HEK293 (cell line): ENCODE data around the gene NIP7.

Source experiments
- CTCF ChIA-PET: fragments of 350-600 bp; formaldehyde crosslinking; extraction: SDS; loops from one replicate; lab custom pipeline; 2021; ENCODE audit warnings: antibody characterized with exemption; lab: Yijun Ruan, JAX
- POLR2A ChIA-PET: fragments of 300-600 bp; formaldehyde crosslinking; extraction: SDS; loops from one replicate; lab custom pipeline; 2020; ENCODE audit warnings: antibody characterized with exemption, inconsistent platforms; lab: Yijun Ruan, JAX
- H3K27ac ChIP-seq: fragments of 200-500 bp; sonication (Bioruptor generic); 2 replicates; pipeline ENCODE4 v1.5.1; 2014; ENCODE audit warnings: low read depth, low read length, control low read depth, inconsistent platforms; ENCODE audit errors: extremely low read depth
- H3K36me3 ChIP-seq, 2 experiments: fragments of 200-500 bp in 1 of 2; sonication (Bioruptor generic) in 1 of 2; 1 replicate in 1 of 2; 2 replicates in 1 of 2; pipeline ENCODE4 v1.5.1; 2014 to 2017; ENCODE audit warnings: inconsistent platforms in 2 of 2, low read length in 2 of 2; ENCODE audit not compliant: control insufficient read depth in 2 of 2, insufficient read depth in 1 of 2
- H3K4me1 ChIP-seq: fragments of 200-500 bp; sonication (Bioruptor generic); 2 replicates; pipeline ENCODE4 v1.5.1; 2014; ENCODE audit warnings: mild to moderate bottlenecking, low read length, inconsistent platforms; ENCODE audit not compliant: control insufficient read depth, insufficient read depth
- H3K4me3 ChIP-seq: 2 replicates; pipeline ENCODE4 v1.5.1; 2011; ENCODE audit warnings: low read depth, mild to moderate bottlenecking, control low read depth, low read length, moderate library complexity
- H3K9me3 ChIP-seq: fragments of 200-500 bp; sonication (Bioruptor generic); 2 replicates; pipeline ENCODE4 v1.5.1; 2014; ENCODE audit warnings: low read depth, low read length, inconsistent platforms; ENCODE audit not compliant: control insufficient read depth, insufficient read depth
- GLIS1 ChIP-seq: fragments of 450-650 bp; formaldehyde crosslinking; IDR thresholded peaks from 2 replicates; pipeline ENCODE4 v1.5.1; 2016; ENCODE audit warnings: missing biosample characterization, missing genetic modification characterization
- GLIS2 ChIP-seq: fragments of 450-650 bp; formaldehyde crosslinking; IDR thresholded peaks from 2 replicates; pipeline ENCODE4 v1.5.1; 2016; ENCODE audit warnings: missing biosample characterization, missing genetic modification characterization
- INSM2 ChIP-seq: fragments of 450-650 bp; formaldehyde crosslinking; IDR thresholded peaks from 2 replicates; pipeline ENCODE4 v1.5.1; 2016; ENCODE audit warnings: missing biosample characterization, missing genetic modification characterization
- KLF16 ChIP-seq: fragments of 450-650 bp; formaldehyde crosslinking; IDR thresholded peaks from 2 replicates; pipeline ENCODE4 v1.5.1; 2017; ENCODE audit warnings: missing biosample characterization, missing genetic modification characterization
- KLF8 ChIP-seq: fragments of 450-650 bp; formaldehyde crosslinking; IDR thresholded peaks from 2 replicates; pipeline ENCODE4 v1.5.1; 2016; ENCODE audit warnings: missing biosample characterization, missing genetic modification characterization
- KLF9 ChIP-seq: fragments of 450-650 bp; formaldehyde crosslinking; IDR thresholded peaks from 2 replicates; pipeline ENCODE4 v1.5.1; 2016; ENCODE audit warnings: missing biosample characterization, missing genetic modification characterization, low read depth
- PATZ1 ChIP-seq: fragments of 450-650 bp; formaldehyde crosslinking; IDR thresholded peaks from 2 replicates; pipeline ENCODE4 v1.5.1; 2016; ENCODE audit warnings: missing biosample characterization, missing genetic modification characterization
- ZBTB11 ChIP-seq: fragments of 450-650 bp; formaldehyde crosslinking; conservative IDR thresholded peaks from 2 replicates; pipeline ENCODE4 v1.5.1; 2016; ENCODE audit warnings: low read depth, missing biosample characterization, missing genetic modification characterization
- ZBTB21 ChIP-seq: fragments of 450-650 bp; formaldehyde crosslinking; IDR thresholded peaks from 2 replicates; pipeline ENCODE4 v1.5.1; 2017; ENCODE audit warnings: missing biosample characterization, missing genetic modification characterization
- ZBTB26 ChIP-seq: fragments of 450-650 bp; formaldehyde crosslinking; optimal IDR thresholded peaks from 2 replicates; pipeline ENCODE3; 2016; ENCODE audit warnings: missing biosample characterization, mild to moderate bottlenecking, missing genetic modification characterization
- ZEB2 ChIP-seq: fragments of 450-650 bp; formaldehyde crosslinking; IDR thresholded peaks from 2 replicates; pipeline ENCODE4 v1.5.1; 2016; ENCODE audit warnings: missing biosample characterization, missing genetic modification characterization
- ZNF19 ChIP-seq: fragments of 450-650 bp; formaldehyde crosslinking; IDR thresholded peaks from 2 replicates; pipeline ENCODE4; 2016; ENCODE audit warnings: missing biosample characterization, missing genetic modification characterization, low read depth
- ZNF341 ChIP-seq: fragments of 450-650 bp; formaldehyde crosslinking; IDR thresholded peaks from 2 replicates; pipeline ENCODE4; 2016; ENCODE audit warnings: low read depth, missing biosample characterization, missing genetic modification characterization
- ZNF530 ChIP-seq: fragments of 450-650 bp; formaldehyde crosslinking; IDR thresholded peaks from 2 replicates; pipeline ENCODE4 v1.5.1; 2016; ENCODE audit warnings: low read depth, missing biosample characterization, missing genetic modification characterization
- ZXDB ChIP-seq: fragments of 450-650 bp; formaldehyde crosslinking; IDR thresholded peaks from 2 replicates; pipeline ENCODE4 v1.5.1; 2016; ENCODE audit warnings: missing biosample characterization, missing genetic modification characterization

NIP7 gene

GRCh38 chr16:69328854-69329316 lies 10.7 kb upstream of the NIP7 start (continued):
- TF ChIP-seq ZXDB (tag by site-specific recombination) = no peak
- TF ChIP-seq, all 188 proteins: peak for 14

GRCh38 chr16:69329369-69330285 lies 9.9 kb upstream of the NIP7 start:
- CTCF ChIA-PET = interaction anchor here (0.9 to 1.0 kb wide), 2 partner anchors 13 to 18 kb away, joined by 3 to 6 read pairs; no protein-coding TSS in a partner anchor
- POLR2A ChIA-PET = interaction anchor here (0.6 to 4.9 kb wide), 8 partner anchors 11 to 425 kb away, joined by 3 to 27 read pairs (median 4); partner anchors contain the start of genes COG8, NIP7 and NOB1
- H3K4me1 ChIP-seq = peaks cover 4% of the 10 kb centered on the region; the same call in 1 of the 2 replicates
- TF ChIP-seq PATZ1 (tag by site-specific recombination) = peak; percentile 15; the same call in 1 of the 2 replicates
- peak; percentile 58 for TF ChIP-seq GLIS1 (tag by site-specific recombination)
- TF ChIP-seq ZNF19 (tag by site-specific recombination) = no peak
- TF ChIP-seq ZNF530 (tag by site-specific recombination) = no peak
- TF ChIP-seq ZEB2 (tag by site-specific recombination) = 0 out of 2 replicates have a peak, but pooled peaks have one; percentile 13
- TF ChIP-seq GLIS2 (tag by site-specific recombination) = peak; percentile 73
- peak; percentile 71 for TF ChIP-seq ZNF341
- TF ChIP-seq INSM2 (tag by site-specific recombination) = no peak
- TF ChIP-seq ZXDB (tag by site-specific recombination) = 0 out of 2 replicates have a peak, but pooled peaks have one; percentile 21
- TF ChIP-seq KLF16 (tag by site-specific recombination) = 0 out of 2 replicates have a peak, but pooled peaks have one; percentile 21
- no peak for TF ChIP-seq KLF8 (tag by site-specific recombination)
- TF ChIP-seq KLF9 (tag by site-specific recombination) = 0 out of 2 replicates have a peak, but pooled peaks have one; percentile 7
- peak; percentile 88 for TF ChIP-seq ZBTB26 (tag by site-specific recombination)
- TF ChIP-seq ZBTB21 = no peak
- TF ChIP-seq ZBTB11 (tag by site-specific recombination) = peak; percentile 30; the same call in 1 of the 2 replicates
- TF ChIP-seq, all 188 proteins: peak for 10
- peak overlapping the region; percentile 78; the same call in 1 of the 2 replicates for H3K27ac ChIP-seq
- H3K36me3 ChIP-seq = peaks cover 15 to 77% of the 10 kb centered on the region in 2 experiments; a peak in 2 of 3 replicates
- peak overlapping the region; percentile 80 for H3K4me3 ChIP-seq
- H3K9me3 ChIP-seq = no peaks in the 10 kb centered on the region
